ENCODE data around the gene NFASC.

NFASC gene

GRCh38 chr1:204863024-204863423, 7.6 kb upstream of the NFASC start:
- no peak for DNase-seq

GRCh38 chr1:204863730-204864129, 6.9 kb upstream of the NFASC start:
- DNase-seq = no peak

GRCh38 chr1:204866051-204866596, 4.5 kb upstream of the NFASC start:
- no peak for DNase-seq

- no peak for DNase-seq
Observed at GRCh38 chr1:204867203-204867602, 3.5 kb upstream of the NFASC start.

- no peak for DNase-seq
Observed at GRCh38 chr1:204867666-204868339, 2.9 kb upstream of the NFASC start.

- no peak for DNase-seq
Observed at GRCh38 chr1:204868340-204868700, 2.3 kb upstream of the NFASC start.

- no peak for DNase-seq
Observed at GRCh38 chr1:204869097-204869496, 1.6 kb upstream of the NFASC start.

GRCh38 chr1:204871405-204872037, 859 bp downstream of the NFASC start:
- DNase-seq = no peak

GRCh38 chr1:204872262-204872881, 1.7 kb downstream of the NFASC start:
- DNase-seq = no peak

- DNase-seq = no peak
Observed at GRCh38 chr1:204873176-204873575, 2.5 kb downstream of the NFASC start.

- DNase-seq = no peak
Observed at GRCh38 chr1:204873714-204874113, 3.1 kb downstream of the NFASC start.

- no peak for DNase-seq
Observed at GRCh38 chr1:204874274-204874673, 3.6 kb downstream of the NFASC start.

GRCh38 chr1:204875255-204875654, 4.6 kb downstream of the NFASC start:
- no peak for DNase-seq

GRCh38 chr1:204878621-204879234, 8.1 kb downstream of the NFASC start:
- no peak for DNase-seq

- no peak for DNase-seq
Observed at GRCh38 chr1:204879351-204879750, 8.7 kb downstream of the NFASC start.

- DNase-seq = no peak
Observed at GRCh38 chr1:204880906-204881305, 10.2 kb downstream of the NFASC start.

- DNase-seq = no peak
Observed at GRCh38 chr1:204882479-204882878, 11.8 kb downstream of the NFASC start.

- no peak for DNase-seq
Observed at GRCh38 chr1:204883405-204883804, 12.7 kb downstream of the NFASC start.

GRCh38 chr1:204885288-204885711, 14.6 kb downstream of the NFASC start:
- peak; percentile 45 for DNase-seq

- no peak for DNase-seq
Observed at GRCh38 chr1:204885790-204886189, 15.1 kb downstream of the NFASC start.

GRCh38 chr1:204887846-204888245, 17.2 kb downstream of the NFASC start:
- DNase-seq = no peak

- DNase-seq = no peak
Observed at GRCh38 chr1:204888294-204888693, 17.6 kb downstream of the NFASC start.

- DNase-seq = no peak
Observed at GRCh38 chr1:204889681-204890383, 19.2 kb downstream of the NFASC start.

All from NCI-H226 (cell line).